Activated T-helper 1 cell treated with Interleukin-2 at 50 U/mL for 16 hours (primary cell): ENCODE results near the gene PLCG2.
"Not testable (repeated sequence)": the region's sequence is repeated elsewhere in the genome, so short reads cannot be mapped to it uniquely, and the experiment has no call there.

Experiments
- DNase-seq: peaks from one replicate; pipeline ENCODE4 v3.0.0-alpha.2; 2020; ENCODE audit warnings: low read depth

The PLCG2 gene

DNA sequence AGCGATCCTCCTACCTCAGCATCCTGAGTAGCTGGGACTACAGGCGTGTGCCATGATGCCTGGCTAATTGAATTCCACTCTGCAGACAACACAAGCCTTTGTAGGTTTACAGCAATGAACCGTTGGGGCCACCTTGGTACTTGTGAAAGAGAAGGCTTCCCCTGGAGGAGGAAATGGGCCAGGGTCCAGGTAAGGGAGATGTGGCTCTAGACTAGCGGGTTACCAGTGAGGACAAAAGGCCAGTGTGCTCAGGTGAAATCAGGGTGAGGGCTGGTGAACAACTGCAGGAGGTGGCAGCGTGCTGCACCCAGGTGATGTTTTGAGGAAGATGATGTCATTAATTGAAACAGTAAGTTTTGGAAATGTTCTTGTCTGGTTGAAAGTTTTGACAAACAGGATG lies 225.5 kb downstream of the PLCG2 start:
- no peak for DNase-seq

DNA sequence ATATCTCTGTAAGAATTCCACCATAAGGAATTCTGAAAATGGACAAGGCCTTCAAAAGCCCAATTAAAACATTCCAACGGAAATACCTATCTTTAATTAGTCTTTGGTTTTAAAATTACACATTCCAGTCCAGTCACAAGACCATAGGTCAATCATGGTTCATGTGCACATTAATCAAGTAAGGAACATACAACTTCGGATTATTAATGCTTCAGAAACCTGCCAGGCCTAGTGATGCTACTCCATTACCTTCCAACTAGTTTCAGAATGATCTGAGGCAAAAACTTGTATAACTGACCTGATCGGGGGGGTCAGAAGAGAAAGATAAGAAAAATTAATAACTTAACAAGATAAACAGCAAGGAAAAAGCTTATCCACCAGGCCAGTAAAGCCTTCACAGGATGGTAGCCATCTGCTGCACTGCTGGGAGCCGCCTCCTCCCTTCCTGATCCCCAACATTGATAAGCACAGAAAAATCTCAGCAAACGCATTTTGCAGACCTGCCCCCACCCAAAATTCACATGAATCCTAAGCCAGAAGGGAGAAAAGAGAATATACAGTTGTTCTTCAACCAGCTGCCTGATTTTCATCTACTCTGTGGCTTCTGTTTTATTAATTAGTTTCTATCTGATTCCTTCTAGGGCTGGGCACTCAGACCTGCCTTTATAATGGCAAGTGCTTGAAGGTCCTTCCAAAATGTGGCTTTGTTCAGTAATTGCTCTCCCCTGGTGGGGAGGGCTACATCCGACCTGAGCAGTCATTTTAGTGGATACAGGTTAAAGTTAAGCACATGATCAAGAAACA lies 226.1 kb downstream of the PLCG2 start:
- no peak for DNase-seq

DNA sequence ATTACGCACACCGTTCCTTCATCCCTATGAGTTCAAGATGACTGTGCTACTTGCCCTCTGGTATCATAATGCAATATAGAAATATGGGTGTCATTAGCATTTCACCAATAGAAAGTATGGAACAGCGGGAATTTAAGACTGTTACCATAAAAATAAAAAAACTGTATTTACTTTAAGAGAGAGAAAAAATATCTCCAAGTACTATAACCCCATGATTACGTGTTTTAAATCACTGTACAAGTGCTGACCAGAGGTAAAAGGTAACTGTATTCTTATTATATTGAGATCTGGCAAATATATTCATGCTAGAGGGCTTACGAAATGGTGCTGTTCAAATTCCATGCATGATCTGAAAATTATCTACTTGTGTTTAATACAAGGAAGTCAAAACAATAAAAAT lies 226.9 kb downstream of the PLCG2 start:
- DNase-seq = no peak

DNA sequence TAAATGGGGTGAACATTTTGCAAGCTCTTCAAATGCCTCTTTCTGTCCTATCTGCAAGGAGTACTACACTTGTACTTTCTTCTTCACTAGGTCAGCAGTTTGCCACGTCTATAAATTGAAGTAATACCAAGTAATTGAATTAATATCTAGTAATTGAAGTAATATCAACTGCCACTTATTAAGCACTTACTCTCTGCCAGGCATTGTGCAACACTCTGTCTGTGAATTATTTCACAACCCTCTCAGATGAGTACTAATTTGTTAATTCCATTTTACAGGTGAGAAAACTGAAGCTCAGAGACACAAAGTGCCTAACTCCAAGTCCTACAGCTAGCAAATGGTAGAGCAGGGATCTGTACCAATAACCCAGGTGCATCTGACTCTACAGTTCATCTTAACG lies 228.1 kb downstream of the PLCG2 start:
- DNase-seq = no peak

DNA sequence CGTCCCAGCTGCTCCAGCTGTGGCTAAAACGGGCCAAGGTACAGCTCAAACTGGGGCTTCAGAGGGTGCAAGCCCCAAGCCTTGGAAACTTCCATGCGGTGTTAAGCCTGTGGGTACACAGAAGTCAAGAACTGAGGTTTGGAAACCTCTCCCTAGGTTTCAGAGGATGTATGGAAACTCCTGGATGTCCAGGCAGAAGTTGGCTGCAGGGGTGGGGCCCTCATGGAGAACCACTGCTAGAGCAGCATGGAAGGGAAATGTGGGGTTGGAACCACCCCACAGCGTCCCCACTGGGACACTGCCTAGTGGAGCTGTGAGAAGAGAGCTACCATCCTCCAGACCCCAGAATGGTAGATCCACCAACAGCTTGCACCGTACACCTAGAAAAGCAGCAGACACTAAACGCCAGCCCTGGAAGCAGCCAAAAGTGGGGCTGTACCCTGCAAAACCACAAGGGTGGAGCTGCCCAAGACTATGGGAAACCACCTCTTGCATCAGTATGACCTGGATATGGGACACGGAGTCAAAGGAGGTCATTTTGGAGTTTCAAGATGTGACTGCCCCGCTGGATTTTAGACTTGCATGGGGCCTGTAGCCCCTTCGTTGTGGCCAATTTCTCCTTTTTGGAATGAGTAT lies 230.0 kb downstream of the PLCG2 start:
- DNase-seq = no peak

DNA sequence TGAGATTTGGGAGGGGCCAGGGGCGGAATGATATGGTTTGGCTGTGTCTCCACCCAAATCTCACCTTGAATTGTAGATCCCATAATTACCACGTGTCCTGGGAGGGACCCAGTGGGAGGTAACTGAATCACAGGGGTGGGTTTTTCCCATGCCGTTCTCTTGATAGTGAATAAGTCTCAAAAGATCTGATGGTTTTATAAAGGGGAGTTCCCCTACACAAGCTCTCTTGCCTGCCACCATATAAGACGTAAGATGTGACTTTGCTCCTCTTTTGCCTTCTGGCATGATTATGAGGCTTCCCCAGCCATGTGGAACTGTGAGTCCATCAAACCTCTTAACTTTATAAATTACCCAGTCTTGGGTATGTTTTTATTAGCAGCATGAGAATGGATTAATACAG lies 230.7 kb downstream of the PLCG2 start:
- DNase-seq = not testable (repeated sequence)

DNA sequence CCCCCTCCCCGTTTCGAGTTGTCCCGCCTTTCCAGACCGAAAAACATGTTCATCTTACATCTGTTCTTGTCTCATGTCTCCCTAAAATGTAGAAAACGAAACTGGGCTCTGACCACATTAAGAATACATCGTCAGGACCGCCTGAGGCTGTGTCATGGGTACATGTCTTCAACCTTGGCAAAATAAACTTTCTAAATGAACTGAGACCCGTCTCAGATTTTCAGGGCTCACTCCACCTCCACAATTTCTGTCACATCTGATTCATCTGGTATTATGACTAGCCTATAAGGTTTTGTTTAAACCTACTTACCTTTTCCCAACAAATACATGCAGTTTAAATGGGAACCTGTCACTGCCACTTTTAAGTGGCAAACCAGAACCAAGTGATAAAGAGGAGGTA lies 231.6 kb downstream of the PLCG2 start:
- DNase-seq = no peak

DNA sequence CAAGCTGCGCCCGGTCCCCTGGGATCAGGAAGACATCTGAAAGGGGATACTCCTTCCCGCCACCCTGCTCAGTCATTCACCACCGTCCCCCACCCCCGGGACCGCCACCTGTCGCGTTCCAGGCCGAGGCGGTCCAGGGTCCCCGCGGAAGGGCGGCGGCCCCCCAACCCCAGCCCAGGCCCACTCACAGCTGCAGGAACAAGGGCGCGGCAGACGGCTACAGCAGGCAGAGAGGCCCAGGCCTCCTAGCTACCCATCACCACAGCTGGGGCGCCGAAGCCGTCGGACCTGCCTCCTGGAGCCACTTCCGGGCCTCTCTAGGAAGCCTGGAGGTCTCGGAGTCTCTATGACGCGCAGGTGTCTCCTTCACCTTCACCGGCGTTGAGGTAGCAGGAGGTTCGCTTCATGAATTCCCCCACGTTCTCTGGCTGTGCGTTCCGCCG lies 232.1 kb downstream of the PLCG2 start, which contains the start of gene SDR42E1:
SDR42E1 (minus strand) TSS at position 272 of the 443 bp plus-strand sequence. CDS start 10,612 bp downstream, outside the sequence.
- DNase-seq = peak; percentile 46
